Measurements from ENCODE around the gene ITPR3.

- TF ChIP-seq EZH2 (IDR thresholded peaks at IDR 0.05), result no peak
- TF ChIP-seq, protein P1, sequence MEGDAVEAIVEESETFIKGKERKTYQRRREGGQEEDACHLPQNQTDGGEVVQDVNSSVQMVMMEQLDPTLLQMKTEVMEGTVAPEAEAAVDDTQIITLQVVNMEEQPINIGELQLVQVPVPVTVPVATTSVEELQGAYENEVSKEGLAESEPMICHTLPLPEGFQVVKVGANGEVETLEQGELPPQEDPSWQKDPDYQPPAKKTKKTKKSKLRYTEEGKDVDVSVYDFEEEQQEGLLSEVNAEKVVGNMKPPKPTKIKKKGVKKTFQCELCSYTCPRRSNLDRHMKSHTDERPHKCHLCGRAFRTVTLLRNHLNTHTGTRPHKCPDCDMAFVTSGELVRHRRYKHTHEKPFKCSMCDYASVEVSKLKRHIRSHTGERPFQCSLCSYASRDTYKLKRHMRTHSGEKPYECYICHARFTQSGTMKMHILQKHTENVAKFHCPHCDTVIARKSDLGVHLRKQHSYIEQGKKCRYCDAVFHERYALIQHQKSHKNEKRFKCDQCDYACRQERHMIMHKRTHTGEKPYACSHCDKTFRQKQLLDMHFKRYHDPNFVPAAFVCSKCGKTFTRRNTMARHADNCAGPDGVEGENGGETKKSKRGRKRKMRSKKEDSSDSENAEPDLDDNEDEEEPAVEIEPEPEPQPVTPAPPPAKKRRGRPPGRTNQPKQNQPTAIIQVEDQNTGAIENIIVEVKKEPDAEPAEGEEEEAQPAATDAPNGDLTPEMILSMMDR (IDR thresholded peaks at IDR 0.05 in 2 of 3, conservative IDR thresholded peaks at IDR 0.05 in 1 of 3; ENCODE audit: borderline replicate concordance in 1 of 3, insufficient read depth in 1 of 3, low read depth in 2 of 3, low read length in 2 of 3), result no peak
- TF ChIP-seq POLR2AphosphoS5 (IDR thresholded peaks at IDR 0.05; ENCODE audit: low read depth, low read length), result no peak
- TF ChIP-seq POLR2A (IDR thresholded peaks at IDR 0.05; ENCODE audit: borderline replicate concordance, extremely low read depth, insufficient read depth, insufficient read length), result no peak
- TF ChIP-seq ZFX (IDR thresholded peaks at IDR 0.05), result no peak
- TF ChIP-seq YY1 (IDR thresholded peaks at IDR 0.05; ENCODE audit: extremely low read depth, insufficient replicate concordance, low read depth, low read length), result no peak
- no peak for TF ChIP-seq RAD21 (IDR thresholded peaks at IDR 0.05; ENCODE audit: low read depth)
- no peak for TF ChIP-seq CBX3 (IDR thresholded peaks at IDR 0.05; ENCODE audit: low read depth)
- TF ChIP-seq CEBPB (IDR thresholded peaks at IDR 0.05; ENCODE audit: low read depth), result no peak
- TF ChIP-seq EGR1 (IDR thresholded peaks at IDR 0.05; ENCODE audit: low read depth), result no peak
- TF ChIP-seq ELF1 (IDR thresholded peaks at IDR 0.05; ENCODE audit: borderline replicate concordance, low read depth), result no peak
Observed at GRCh38 chr6:33683576-33684427, 62.7 kb downstream of the ITPR3 start.
